Stimulated activated CD8-positive, alpha-beta memory T cell treated with anti-CD3 and anti-CD28 coated beads, Interleukin-15, amount 100 ng/mL, for 4 hours (primary cell): ENCODE results near the gene ARHGEF40.

Experiments
- DNase-seq, 2 donors: peaks; one replicate each; pipeline ENCODE4 v3.0.0-alpha.2; 2020; ENCODE audit warnings: low read depth in 2 of 2

ARHGEF40 gene

DNA sequence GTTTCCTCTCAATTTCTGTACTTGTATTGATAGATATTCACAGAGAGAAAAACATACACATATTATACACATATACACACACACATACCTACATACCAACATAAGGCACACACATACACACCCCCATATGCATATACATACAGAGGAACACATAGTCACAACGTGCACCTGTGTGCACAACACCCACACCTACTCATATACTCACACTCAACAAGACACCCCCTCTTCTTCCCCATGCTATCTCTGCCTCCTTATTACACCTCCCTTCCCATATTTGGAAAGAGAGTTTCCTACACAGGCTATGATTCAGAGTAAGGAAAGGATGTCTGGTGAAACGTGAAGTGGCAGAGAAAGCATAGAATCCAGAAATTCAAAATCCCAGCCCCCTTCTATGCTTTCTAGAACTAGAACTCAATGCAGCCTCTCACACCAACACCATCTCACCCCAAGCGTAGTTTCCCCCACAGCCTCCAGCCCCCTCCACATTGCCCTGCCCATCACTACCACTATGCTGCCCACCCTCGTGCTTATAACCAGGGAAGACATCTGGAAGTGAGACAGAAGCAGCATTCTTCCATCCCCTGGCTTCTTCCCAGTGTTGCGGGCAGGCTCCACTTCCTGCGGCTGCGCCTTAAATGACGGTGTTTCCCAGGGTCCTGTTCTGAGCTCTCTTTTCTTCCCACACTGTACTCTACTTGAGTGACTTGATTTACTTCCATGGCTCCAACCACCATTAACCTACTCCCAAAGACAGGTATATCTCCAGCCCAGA is 10.1 kb upstream of the ARHGEF40 start:
- no peak for DNase-seq

DNA sequence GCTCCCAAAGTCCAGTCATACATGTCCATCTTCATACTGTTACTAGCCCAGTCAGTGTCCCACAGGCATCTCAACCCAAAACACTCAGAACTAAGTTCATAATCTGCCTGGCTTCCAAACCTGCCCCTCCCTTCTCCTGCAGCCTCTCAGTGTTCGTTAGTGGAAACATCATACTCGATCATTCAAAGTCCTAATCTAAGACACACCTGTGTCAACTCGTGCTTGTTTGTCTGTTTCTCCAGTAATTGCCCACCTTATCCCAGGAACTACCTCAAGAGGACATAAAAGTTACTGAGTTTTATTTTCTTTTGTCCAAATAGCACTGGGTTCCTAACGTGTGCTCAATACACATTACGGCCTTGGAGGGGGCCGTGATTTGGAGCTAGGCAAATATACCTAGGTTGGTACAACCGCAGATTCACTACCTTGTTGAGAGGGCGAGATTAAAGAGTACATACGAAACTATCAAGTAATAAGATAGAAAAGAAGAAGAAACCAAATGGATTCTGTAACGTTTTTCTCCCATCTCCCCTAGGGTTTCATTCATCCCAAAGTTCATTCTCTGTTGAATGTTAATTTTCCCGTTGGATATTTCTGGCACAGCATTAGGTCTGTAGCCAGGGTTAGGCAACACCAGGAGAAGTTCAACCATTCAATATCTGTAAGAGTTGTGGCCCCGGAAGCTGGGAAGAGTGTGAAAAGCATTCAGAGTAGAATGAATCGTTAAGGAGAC is 9.3 kb upstream of the ARHGEF40 start:
- DNase-seq: no peak

DNA sequence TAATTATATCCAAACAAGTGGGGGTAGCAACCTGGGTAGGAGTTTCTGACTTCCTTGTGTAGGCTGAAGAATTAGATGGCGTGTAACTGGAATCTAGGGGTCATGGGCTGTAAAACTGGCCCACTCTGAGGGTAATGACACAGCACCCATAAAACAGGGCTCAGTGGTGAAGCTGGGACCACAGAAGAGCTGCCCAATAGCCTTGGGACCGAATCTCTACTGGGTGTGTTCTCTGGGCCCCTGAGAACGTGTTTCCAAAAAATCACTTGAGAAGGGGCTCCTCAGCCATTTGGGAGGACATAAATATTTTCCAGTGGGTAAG is 8.8 kb upstream of the ARHGEF40 start:
- no peak for DNase-seq

DNA sequence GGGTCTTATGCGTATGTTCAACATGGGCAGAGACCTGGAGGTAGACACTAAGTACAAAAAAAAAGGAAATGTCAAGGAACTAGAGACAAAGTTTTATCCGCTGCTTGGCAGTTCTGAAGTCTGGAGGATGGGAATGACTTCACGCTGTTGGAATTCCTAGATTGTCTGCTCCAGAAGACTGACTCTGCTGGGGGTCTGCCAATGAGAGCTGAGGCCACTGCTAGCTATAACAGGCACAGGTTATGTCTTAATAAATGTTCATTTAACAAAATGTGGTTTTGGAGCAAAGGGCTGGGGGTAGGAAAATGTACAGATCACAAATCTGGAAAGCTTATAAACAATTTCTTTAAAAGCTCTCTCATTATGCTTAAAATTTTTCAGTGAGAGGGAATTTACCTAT is 6.6 kb upstream of the ARHGEF40 start:
- DNase-seq: no peak

DNA sequence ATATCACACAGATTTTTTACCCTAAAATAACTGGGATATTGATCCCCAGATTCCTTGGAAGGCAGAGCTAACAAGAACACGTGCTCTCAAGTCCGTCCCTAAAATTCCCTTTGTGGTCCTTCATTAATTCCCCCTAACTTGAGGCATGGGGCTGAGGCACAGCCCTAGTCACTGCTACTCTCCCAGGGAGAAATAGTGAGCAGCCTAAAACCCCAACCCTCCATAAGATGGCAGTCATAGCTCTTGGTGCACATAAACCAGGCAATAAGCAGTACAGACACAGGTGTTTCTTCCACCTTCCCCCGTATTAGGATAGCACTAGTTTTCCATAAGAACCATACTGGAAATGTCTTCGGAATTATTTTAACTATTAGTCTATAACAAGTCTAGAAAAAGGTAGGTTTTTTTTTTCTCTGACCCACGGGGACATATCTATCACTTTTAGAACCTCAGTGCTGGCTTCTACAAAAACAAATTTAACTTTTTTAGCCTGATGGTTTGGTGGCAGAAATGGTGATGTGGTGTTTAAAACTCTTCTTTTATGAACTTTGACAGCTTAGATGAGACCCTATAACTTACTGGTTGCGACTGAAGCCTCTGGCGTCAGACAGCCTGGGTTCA is 3.1 kb upstream of the ARHGEF40 start:
- DNase-seq: no peak

DNA sequence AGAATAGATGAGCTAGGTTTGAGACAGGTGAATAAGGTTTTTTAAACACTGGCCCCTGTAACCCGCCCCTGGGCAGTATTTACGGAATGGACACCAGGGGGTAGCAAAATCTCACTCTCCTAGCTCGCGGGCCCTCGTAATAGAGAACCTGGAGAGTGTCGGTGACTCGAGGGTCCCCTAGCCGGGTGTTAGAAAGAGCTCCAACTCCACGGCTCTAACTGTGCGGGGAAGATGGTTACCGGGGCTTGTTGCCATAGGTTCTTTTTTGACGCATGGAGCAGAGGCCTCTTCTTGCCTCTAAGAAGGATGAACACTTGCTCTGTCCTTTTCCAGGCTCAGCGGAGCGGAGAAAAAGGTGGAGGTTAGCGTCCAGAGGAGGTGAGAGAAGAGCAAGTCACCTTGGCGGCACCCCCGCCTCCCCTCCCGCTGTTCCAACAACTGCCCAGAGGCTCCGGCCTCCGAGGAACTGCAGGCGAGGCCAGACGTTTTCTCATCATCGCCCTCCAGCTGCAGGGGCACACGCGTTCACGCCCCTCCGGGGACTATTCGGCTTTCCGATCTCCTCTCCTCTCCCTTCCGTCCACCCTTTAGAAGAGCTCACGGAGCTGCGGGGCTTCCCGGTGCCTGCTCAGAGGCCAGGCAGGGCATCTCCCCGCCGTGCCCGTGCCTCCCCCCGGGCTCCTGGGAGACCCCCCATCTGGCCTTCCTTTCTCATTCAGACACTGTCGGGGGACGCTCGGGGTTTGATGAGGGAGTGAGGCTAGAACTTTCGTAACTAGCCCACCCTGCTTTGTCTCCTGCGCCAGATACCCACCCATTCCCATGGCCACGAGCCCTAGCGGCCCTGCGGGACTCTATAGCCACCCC is 1.4 kb upstream of the ARHGEF40 start:
- DNase-seq: peak in 1 of 2 donors; percentile 30

DNA sequence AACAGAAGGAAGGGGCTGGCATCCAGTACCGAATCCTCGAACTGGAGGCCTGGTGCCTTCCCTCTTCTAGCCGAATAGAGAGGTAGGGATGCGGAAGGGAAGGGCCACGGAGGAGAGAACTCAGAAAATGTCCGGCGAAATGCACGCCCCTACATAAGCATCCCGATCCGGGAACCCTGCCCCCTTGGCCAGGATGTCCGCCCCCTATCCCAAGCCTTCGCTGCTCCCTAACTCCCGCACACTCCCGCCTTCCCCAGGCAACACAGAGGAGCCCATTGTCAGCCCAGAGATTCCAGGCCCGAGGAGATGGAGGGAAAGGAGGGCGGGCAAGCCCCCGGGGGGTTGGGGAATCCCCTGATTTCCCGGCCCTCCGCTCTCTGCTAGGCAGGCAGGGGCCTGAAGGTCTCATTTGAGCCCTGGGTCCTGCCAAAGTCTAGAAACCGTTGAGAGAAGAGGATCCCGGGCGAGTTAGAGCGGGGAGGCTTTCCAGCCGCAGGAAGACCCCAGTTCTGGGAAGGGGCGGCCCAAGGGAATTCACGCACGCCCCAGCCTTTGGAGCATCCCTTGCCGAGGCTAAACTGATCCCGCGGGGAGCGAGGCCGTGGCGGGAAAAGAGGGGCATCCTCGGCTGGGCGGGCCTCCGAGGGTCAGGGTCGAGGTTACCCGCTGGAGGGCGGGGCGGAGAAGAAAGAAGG is 569 bp upstream of the ARHGEF40 start:
- no peak for DNase-seq

DNA sequence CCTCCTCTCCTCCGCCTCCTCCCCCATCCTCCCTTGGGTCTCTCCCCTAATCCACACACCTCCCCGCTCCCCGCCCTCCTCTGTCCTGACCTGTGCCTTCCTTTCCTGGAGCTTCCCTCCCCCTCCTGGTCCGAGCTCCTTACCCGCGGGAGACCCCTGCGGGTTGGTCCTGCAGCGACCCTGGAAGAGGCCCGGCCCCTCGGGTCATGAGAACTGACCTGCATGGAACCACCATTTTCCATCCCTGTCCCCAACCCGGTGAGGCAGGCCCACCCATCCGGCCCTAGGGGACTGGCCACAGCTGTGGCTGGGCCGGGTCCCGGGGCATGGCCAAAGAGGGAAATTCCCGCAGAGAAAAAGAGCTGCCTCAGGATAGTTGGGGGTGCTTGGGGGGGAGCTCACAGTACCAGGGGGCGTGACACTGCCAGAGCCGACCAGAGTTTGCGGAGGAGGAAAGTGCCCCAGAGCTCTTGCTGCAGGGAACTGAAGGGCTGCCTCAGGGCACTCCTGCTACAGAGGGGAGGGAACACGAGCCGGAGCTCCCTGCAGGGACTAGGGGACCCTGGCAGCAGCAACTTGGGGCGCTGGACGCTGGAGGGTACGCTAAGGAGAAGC is 613 bp downstream of the ARHGEF40 start:
- DNase-seq: no peak

DNA sequence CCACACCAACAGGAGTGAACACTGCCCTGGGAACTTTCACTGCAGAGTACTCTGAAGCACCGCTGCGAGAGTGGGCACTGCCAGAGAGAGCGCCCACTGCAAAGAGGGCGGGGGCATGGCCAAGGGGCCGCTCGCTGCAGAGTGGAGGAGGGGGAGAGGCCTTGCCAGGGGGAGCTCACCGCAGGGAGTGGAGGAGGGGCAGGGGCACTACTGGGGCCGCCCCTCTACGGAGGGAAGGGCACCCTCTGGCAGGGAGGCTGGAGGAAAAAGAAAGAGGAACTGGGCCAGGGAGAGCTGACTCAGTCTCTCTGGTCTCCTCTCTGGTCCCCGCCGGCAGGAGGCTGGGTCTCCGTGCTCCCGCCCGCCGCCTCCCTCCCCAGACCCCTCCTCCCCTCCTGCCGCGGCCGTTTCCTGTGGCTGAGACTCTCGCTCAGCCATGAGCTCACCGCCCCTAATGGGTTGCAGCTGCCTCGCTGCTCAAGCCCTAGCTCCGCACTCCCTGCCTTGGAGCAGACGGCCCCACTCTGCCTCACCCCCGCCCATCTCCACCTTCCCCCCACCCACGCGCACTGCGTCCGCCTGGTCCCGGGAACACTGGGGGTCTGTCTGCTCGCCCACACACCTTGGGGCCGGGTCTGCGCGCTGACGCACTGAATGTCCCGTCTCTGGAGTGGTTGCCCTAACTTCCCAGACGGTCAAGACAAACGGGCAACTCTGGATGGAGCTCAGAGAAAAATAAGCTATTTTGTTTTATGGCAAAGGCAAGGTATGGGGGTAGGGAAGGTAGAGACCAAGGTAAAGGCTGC is 1.3 kb downstream of the ARHGEF40 start:
- no peak for DNase-seq

DNA sequence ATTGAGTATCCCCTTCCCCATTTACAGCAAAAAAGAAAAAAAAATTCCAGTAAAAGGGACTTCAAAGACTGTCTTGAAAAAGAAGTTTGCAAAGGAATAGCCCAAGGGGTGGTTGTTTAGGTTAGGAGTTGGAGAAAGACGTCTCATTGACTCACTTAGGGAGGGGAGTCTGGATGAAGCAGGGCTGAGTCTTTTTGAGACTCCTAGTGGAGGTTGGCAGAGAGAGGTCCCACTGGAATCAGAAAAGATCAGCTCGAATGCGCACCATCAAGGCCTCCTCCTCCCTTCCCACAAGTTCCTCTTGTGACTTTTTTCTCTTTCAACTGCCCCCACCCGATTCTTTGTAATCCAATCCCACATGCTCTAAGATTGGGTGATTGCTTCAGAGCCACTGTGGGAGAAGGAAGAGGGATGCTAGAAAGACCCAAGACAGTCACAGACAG is 1.9 kb downstream of the ARHGEF40 start:
- no peak for DNase-seq

DNA sequence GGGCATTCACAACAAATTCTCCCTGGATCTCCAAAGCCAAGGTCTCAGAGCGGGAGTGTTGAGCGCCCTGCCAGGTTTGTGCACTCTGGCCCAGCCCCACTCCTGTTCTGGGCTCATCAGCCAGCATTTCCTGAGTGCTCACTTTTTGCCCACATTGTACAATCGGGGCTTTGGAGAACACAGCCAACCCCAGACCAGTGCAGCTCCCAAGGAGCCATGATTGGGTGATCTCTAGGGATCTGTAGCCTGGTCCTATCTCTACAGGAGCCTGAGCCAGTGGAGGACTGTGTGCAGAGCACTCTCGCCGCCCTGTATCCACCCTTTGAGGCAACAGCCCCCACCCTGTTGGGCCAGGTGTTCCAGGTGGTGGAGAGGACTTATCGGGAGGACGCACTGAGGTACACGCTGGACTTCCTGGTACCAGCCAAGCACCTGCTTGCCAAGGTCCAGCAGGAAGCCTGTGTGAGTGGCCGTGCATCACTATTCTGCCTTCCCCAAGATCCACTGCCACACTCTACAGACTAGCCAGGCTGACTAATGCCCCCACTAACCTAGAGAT is 2.8 kb downstream of the ARHGEF40 start:
- no peak for DNase-seq

DNA sequence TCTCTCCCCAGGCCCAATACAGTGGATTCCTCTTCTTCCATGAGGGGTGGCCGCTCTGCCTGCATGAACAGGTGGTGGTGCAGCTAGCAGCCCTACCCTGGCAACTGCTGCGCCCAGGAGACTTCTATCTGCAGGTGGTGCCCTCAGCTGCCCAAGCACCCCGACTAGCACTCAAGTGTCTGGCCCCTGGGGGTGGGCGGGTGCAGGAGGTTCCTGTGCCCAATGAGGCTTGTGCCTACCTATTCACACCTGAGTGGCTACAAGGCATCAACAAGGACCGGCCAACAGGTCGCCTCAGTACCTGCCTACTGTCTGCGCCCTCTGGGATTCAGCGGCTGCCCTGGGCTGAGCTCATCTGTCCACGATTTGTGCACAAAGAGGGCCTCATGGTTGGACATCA is 3.8 kb downstream of the ARHGEF40 start:
- DNase-seq: no peak

DNA sequence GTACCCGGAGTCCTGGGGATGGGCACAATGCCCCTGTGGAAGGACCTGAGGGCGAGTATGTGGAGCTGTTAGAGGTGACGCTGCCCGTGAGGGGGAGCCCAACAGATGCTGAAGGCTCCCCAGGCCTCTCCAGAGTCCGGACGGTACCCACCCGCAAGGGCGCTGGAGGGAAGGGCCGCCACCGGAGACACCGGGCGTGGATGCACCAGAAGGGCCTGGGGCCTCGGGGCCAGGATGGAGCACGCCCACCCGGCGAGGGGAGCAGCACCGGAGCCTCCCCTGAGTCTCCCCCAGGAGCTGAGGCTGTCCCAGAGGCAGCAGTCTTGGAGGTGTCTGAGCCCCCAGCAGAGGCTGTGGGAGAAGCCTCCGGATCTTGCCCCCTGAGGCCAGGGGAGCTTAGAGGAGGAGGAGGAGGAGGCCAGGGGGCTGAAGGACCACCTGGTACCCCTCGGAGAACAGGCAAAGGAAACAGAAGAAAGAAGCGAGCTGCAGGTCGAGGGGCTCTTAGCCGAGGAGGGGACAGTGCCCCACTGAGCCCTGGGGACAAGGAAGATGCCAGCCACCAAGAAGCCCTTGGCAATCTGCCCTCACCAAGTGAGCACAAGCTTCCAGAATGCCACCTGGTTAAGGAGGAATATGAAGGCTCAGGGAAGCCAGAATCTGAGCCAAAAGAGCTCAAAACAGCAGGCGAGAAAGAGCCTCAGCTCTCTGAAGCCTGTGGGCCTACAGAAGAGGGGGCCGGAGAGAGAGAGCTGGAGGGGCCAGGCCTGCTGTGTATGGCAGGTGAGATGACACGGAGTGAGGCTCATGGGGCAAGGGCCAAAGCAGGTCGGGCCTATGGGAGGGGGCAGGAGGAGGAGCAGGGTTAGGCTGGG is 4.5 kb downstream of the ARHGEF40 start:
- DNase-seq: no peak

DNA sequence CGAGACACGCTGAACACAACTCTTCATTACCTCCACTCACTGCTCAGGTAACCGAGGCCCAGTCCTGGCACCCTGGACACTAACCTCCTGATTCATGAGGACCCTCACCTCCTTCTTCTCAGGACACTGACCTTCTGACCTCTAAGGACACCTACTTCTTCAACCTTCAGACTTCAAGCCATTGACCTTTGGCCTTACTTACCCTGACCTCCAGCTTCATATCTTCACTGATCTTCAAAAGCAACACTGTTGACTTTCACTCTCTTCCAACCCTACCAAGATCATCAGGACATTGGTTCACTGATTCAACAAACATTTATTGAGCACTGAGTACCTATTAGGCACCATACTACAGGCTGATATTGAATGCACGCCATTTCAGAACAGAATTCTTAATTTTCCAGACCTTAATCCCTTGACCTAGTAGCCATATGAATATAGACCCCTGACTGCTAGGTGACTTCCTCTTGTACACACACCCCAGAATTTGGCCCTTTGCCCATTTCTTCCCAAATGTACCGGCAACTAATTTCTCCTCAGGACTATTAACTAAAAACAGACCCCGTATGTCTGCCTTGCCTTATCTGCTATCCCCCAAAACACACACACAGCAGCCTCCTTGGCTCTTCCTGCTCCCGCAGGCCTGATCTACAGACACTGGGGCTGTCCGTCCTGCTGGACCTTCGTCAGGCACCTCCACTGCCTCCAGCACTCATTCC is 5.8 kb downstream of the ARHGEF40 start:
- no peak for DNase-seq

DNA sequence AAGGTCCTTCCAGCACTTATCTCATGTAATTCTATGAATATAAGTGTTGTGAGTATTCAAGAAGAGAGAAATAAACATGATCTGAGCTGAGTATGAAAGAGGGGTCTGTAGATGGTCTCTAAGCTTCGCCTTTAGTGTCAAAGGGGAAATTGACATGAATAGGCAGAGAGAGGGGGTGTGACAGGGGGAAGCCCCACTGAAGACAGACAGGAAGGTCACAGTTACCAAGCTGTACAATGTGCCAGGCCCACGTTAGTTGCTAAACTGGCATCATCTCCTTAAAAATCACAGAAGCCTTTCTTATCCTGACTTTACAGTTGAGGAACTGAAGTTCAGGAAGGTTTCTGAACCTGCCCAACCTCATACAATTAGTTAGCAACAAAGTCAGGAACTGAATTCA is 7.6 kb downstream of the ARHGEF40 start:
- DNase-seq: no peak

DNA sequence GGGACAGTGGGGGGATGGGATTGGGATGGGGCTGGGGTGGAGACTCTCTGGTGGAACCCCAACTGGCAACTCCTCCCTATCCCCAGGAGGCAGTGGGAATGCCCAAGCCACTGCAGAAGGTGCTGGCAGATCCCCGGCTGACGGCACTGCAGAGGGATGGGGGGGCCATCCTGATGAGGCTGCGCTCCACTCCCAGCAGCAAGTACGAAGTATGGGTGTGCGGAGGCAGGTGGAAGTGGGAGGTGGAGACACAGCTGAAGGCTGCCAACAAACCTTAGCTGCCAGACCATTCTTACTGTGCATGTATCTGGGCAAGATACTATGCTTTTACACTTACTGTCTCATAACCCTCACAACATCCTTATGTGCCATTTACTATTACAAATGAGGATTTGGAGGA is 8.2 kb downstream of the ARHGEF40 start:
- no peak for DNase-seq

DNA sequence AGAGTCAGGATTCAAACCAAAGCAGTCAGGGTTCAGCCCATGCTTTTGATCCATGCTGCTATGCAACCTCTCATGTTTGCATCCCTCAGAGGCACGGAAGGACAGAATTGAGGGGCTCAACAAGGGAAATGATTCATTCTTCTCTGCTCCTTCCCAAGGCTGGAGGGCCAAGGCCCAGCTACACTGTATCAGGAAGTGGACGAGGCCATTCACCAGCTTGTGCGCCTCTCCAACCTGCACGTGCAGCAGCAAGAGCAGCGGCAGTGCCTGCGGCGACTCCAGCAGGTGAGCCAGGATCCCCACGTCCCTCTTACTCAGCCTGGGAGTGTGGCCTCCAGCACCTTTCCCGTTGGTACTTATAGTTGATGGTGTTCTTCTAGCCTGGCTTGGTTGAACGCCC is 8.6 kb downstream of the ARHGEF40 start:
- DNase-seq: no peak

DNA sequence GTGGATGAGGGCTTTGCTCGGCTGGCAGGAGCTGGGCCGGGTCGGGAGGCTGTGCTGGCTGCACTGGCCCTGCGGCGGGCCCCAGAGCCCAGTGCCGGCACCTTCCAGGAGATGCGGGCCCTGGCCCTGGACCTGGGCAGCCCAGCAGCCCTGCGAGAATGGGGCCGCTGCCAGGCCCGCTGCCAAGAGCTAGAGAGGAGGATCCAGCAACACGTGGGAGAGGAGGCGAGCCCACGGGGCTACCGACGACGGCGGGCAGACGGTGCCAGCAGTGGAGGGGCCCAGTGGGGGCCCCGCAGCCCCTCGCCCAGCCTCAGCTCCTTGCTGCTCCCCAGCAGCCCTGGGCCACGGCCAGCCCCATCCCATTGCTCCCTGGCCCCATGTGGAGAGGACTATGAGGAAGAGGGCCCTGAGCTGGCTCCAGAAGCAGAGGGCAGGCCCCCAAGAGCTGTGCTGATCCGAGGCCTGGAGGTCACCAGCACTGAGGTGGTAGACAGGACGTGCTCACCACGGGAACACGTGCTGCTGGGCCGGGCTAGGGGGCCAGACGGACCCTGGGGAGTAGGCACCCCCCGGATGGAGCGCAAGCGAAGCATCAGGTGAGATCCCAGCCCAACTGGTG is 11.5 kb downstream of the ARHGEF40 start:
- no peak for DNase-seq
